Endothelial cell of umbilical vein (primary cell): ENCODE measurements around the gene ARHGEF12. TPM values are rescaled to one million over a fixed set of nuclear protein-coding genes. Genes with fewer than 3 reads are reported as not detected.

Experiments
- BruUV-seq: library from RNA; stranded (reverse); fragments of 400-500 nt; replicated peaks from 2 replicates; lab custom pipeline; 2021; lab: Mats Ljungman, UMichigan
- CTCF ChIA-PET: fragments of 300-600, 350-600 bp; sonication (Branson Sonifier 250); formaldehyde crosslinking; loops from one replicate; lab custom pipeline; 2021; ENCODE audit warnings: antibody characterized with exemption, inconsistent platforms; lab: Charles Lee
- POLR2A ChIA-PET: fragments of 300-600, 350-600 bp; sonication (Branson Sonifier 250); formaldehyde crosslinking; loops from one replicate; lab custom pipeline; 2021; ENCODE audit warnings: antibody characterized with exemption, inconsistent platforms; lab: Charles Lee
- DNase-seq: peaks from one replicate; pipeline ENCODE4 v3.0.0-alpha.2; 2011; ENCODE audit warnings: low read depth, low spot score
- FAIRE-seq: peaks from 2 replicates; lab custom pipeline; 2011; peaks lifted over from hg19 to GRCh38; lab: Jason Lieb, UNC
- H2AFZ ChIP-seq: 2 replicates; pipeline ENCODE4 v1.6.0; 2012; ENCODE audit warnings: low read depth, low read length, control low read depth, inconsistent platforms
- H3K27ac ChIP-seq: 2 replicates; pipeline ENCODE4 v1.5.1; 2011; ENCODE audit warnings: low read depth, mild to moderate bottlenecking, control low read depth, low read length, moderate library complexity; ENCODE audit not compliant: insufficient read depth
- H3K27me3 ChIP-seq, 2 experiments: 2 replicates each; pipeline versions ENCODE4 v1.6.0 to v1.6.1; 2011; ENCODE audit warnings: low read length in 2 of 2, mixed read lengths in 1 of 2; ENCODE audit not compliant: control insufficient read depth in 2 of 2, insufficient read depth in 2 of 2
- H3K36me3 ChIP-seq, 2 experiments: 2 replicates in 1 of 2; 3 replicates in 1 of 2; pipeline ENCODE4 v1.5.1; 2011; ENCODE audit warnings: low read length in 2 of 2, mild to moderate bottlenecking in 1 of 2, moderate library complexity in 1 of 2; ENCODE audit not compliant: control insufficient read depth in 2 of 2, insufficient read depth in 2 of 2; ENCODE audit errors: extremely low read depth in 1 of 2
- H3K4me1 ChIP-seq: 3 replicates; pipeline ENCODE4 v1.5.1; 2011; ENCODE audit warnings: mild to moderate bottlenecking, low read length; ENCODE audit not compliant: control insufficient read depth, insufficient read depth; ENCODE audit errors: extremely low read depth
- H3K4me2 ChIP-seq: 2 replicates; pipeline ENCODE4 v1.6.1; 2011; ENCODE audit warnings: low read length, control low read depth, mixed read lengths; ENCODE audit not compliant: insufficient read depth
- H3K4me3 ChIP-seq, 3 experiments: fragments of 200-600 bp in 1 of 3; sonication (generic), shearing (Covaris generic) in 1 of 3; replicated peaks in 1 of 3; 2 replicates each; pipeline ENCODE4 v1.5.1; 2011 to 2016; ENCODE audit warnings: control low read depth in 3 of 3, low read length in 3 of 3, mild to moderate bottlenecking in 2 of 3, inconsistent platforms in 1 of 3, low read depth in 1 of 3, moderate library complexity in 1 of 3; ENCODE audit not compliant: insufficient read depth in 1 of 3
- H3K79me2 ChIP-seq: 2 replicates; pipeline ENCODE4 v1.6.0; 2012; ENCODE audit warnings: low read length, inconsistent platforms; ENCODE audit not compliant: control insufficient read depth, insufficient read depth
- H3K9ac ChIP-seq: replicated peaks from 2 replicates; pipeline ENCODE3; 2011; ENCODE audit warnings: low read length, control low read depth; ENCODE audit not compliant: insufficient read depth; ENCODE audit errors: extremely low read depth
- H3K9me1 ChIP-seq: replicated peaks from 3 replicates; pipeline ENCODE4 v1.6.0; 2011; ENCODE audit warnings: mild to moderate bottlenecking, low read length; ENCODE audit not compliant: control insufficient read depth, insufficient read depth; ENCODE audit errors: extremely low read depth
- H3K9me3 ChIP-seq: replicated peaks from 2 replicates; pipeline ENCODE4 v1.5.1; 2012; ENCODE audit warnings: low read length, inconsistent platforms; ENCODE audit not compliant: control insufficient read depth, insufficient read depth
- H4K20me1 ChIP-seq: replicated peaks from 2 replicates; pipeline ENCODE3; 2011; ENCODE audit warnings: mild to moderate bottlenecking, low read length; ENCODE audit not compliant: control insufficient read depth, insufficient read depth; ENCODE audit errors: extremely low read depth
- EZH2 ChIP-seq: IDR thresholded peaks from 2 replicates; pipeline ENCODE4 v1.6.1; 2012; ENCODE audit warnings: borderline replicate concordance, low read depth, mild to moderate bottlenecking, moderate library complexity, low read length, inconsistent platforms; ENCODE audit not compliant: severe bottlenecking
- FOS ChIP-seq: IDR thresholded peaks from 2 replicates; pipeline ENCODE4 v1.6.1; 2011; ENCODE audit warnings: mild to moderate bottlenecking, low read length, moderate library complexity, borderline replicate concordance; ENCODE audit not compliant: insufficient read depth
- GATA2 ChIP-seq: IDR thresholded peaks from 2 replicates; pipeline ENCODE4 v1.7.0; 2011; ENCODE audit warnings: low read depth, mild to moderate bottlenecking, moderate library complexity, mixed read lengths, low read length; ENCODE audit not compliant: insufficient read length, insufficient read depth
- JUN ChIP-seq: IDR thresholded peaks from 2 replicates; pipeline ENCODE4 v1.6.1; 2011; ENCODE audit warnings: borderline replicate concordance, low read depth; ENCODE audit not compliant: insufficient read length, insufficient read depth
- MYC ChIP-seq: IDR thresholded peaks from one replicate; pipeline ENCODE4 v1.6.1; 2011; ENCODE audit warnings: mild to moderate bottlenecking, low read depth, low read length
- POLR2A ChIP-seq: IDR thresholded peaks from 2 replicates; pipeline ENCODE4 v1.6.1; 2012; ENCODE audit warnings: low read depth, mild to moderate bottlenecking, control low read depth, low read length
- POLR2AphosphoS5 ChIP-seq: IDR thresholded peaks from 2 replicates; pipeline ENCODE4 v1.6.1; 2012; ENCODE audit warnings: low read depth, mild to moderate bottlenecking, control low read depth, low read length, moderate library complexity; ENCODE audit not compliant: insufficient read depth
- dilution Hi-C: fragments of 300-500 bp; cut with MboI; formaldehyde crosslinking; loops from one replicate; pipeline ENCODE4 v1.15.0; 2019; ENCODE audit warnings: low sequenced_read_pairs; ENCODE audit not compliant: extremely low pct_ligation_motif_present
- intact Hi-C: fragments of 100-400 bp; cut with micrococcal nuclease; formaldehyde crosslinking; loops from one replicate; pipeline ENCODE4 v1.10.0; 2022
- polyA plus RNA-seq, 4 experiments: library from polyadenylated mRNA; depleted of rRNA in 3 of 4; stranded (reverse) in 3 of 4; unstranded in 1 of 4; fragments of >200 nt; gene quantifications; 2 replicates each; pipeline versions ENCODE4 v1.2.1 to v1.2.3, GENCODE V29; 2011 to 2012; ENCODE audit warnings: missing spikeins in 1 of 4
- total RNA-seq: library from RNA; stranded (reverse); gene quantifications from 2 replicates; pipeline ENCODE4 v1.2.3, GENCODE V29; 2021
- TF ChIP-seq, protein P1 (sequence below), 2 donors: IDR thresholded peaks; 1 replicate in 1 of 2; 2 replicates in 1 of 2; pipeline ENCODE4 v1.5.1; 2011; ENCODE audit warnings: low read length in 2 of 2, mild to moderate bottlenecking in 2 of 2, moderate library complexity in 2 of 2, control low read depth in 1 of 2, inconsistent platforms in 1 of 2, low read depth in 1 of 2; ENCODE audit not compliant: insufficient read depth in 1 of 2; ENCODE audit errors: extremely low read depth in 1 of 2
- TF ChIP-seq, protein P2 (sequence below): IDR thresholded peaks from 2 replicates; pipeline ENCODE4 v1.6.1; 2011; ENCODE audit not compliant: insufficient read depth, insufficient read length

The ARHGEF12 gene
- total and polyA plus RNA-seq, 2 donors (not counting 3 experiments of a cell fraction or from before 2014, with no cell fraction given) = 20.9 to 125 TPM

DNA sequence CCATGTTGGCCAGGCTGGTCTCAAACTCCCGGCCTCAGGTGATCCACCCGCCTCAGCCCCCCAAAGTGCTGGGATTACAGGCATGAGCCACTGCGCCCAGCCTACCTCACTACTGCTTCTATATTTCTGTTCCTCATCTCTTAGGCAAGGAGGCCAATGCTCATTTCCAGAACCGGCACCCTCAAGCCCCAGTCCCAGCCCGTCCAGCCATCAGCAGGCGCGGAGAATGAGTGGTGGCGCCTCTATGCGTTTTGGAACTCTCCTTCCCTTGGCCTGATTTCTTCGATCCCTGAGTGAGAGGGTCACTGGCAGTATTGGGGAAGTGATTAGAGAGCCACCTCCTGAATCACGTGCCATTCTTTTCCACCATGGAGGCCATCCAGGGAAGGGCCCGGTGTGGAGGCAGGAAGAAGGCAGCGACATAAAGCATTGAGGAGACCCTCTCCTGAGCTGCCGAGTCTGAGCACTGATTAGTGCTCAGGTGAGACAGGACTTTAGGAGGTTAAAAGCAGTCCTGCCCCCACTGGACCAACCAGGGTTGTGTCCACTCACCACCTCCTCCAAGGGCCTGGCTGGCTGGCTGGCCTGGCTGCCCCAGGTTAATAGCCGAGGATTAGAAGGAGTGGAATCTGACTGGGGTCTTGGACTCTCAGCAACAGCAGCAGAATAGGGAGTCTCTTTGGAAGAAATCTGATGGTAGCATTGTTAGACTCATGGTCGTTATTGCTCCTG is 184.0 kb downstream of the ARHGEF12 start:
- H3K79me2 ChIP-seq = no peaks in the 10 kb centered on the region
- H3K4me1 ChIP-seq = peaks cover 4% of the 10 kb centered on the region
- DNase-seq = no peak
- no peaks in the 10 kb centered on the region for H3K9me3 ChIP-seq
- BruUV-seq = no TSS peak
- CTCF ChIA-PET = no interaction called here
- H3K4me2 ChIP-seq = no peak overlapping the region
- POLR2A ChIA-PET = no interaction called here
- H3K36me3 ChIP-seq = no peaks in the 10 kb centered on the region
- no peak overlapping the region for H3K4me3 ChIP-seq
- TF ChIP-seq POLR2A = no peak
- TF ChIP-seq, protein P1, sequence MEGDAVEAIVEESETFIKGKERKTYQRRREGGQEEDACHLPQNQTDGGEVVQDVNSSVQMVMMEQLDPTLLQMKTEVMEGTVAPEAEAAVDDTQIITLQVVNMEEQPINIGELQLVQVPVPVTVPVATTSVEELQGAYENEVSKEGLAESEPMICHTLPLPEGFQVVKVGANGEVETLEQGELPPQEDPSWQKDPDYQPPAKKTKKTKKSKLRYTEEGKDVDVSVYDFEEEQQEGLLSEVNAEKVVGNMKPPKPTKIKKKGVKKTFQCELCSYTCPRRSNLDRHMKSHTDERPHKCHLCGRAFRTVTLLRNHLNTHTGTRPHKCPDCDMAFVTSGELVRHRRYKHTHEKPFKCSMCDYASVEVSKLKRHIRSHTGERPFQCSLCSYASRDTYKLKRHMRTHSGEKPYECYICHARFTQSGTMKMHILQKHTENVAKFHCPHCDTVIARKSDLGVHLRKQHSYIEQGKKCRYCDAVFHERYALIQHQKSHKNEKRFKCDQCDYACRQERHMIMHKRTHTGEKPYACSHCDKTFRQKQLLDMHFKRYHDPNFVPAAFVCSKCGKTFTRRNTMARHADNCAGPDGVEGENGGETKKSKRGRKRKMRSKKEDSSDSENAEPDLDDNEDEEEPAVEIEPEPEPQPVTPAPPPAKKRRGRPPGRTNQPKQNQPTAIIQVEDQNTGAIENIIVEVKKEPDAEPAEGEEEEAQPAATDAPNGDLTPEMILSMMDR (IDR thresholded peaks at IDR 0.05; ENCODE audit: extremely low read depth in 1 of 2, insufficient read depth in 1 of 2, low read depth in 1 of 2, low read length in 2 of 2) = no peak
- TF ChIP-seq POLR2AphosphoS5 = no peak
- no peak for TF ChIP-seq EZH2
- TF ChIP-seq MYC = no peak
- TF ChIP-seq GATA2 = no peak
- TF ChIP-seq, protein P2, sequence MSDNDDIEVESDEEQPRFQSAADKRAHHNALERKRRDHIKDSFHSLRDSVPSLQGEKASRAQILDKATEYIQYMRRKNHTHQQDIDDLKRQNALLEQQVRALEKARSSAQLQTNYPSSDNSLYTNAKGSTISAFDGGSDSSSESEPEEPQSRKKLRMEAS = no peak
- TF ChIP-seq JUN = no peak
- no peak for TF ChIP-seq FOS
- H3K9me1 ChIP-seq = no peaks in the 10 kb centered on the region
- no peak overlapping the region for H2AFZ ChIP-seq
- dilution Hi-C loops (no loop called here), intact Hi-C loops (no loop called here)
- no peaks in the 10 kb centered on the region for H4K20me1 ChIP-seq
- H3K9ac ChIP-seq = no peak overlapping the region
- H3K27ac ChIP-seq = no peak overlapping the region
- H3K27me3 ChIP-seq = peaks cover 0 to 2% of the 10 kb centered on the region in 2 experiments
- FAIRE-seq = no peak
